Stimulated activated CD4-positive, alpha-beta T cell treated with anti-CD3 and anti-CD28 coated beads, Interleukin-2, amount 100 ng/mL, for 24 hours (primary cell): ENCODE results near the gene ENTPD5.
"Not testable (repeated sequence)": the region's sequence is repeated elsewhere in the genome, so short reads cannot be mapped to it uniquely, and the experiment has no call there.

ENCODE experiments used
- DNase-seq, 2 donors: peaks; one replicate each; pipeline ENCODE4 v3.0.0-alpha.2; 2020

The ENTPD5 gene

GRCh38 chr14:73998726-73999125 lies 20.4 kb downstream of the ENTPD5 start:
- no peak for DNase-seq

GRCh38 chr14:73997944-73998447 lies 21.1 kb downstream of the ENTPD5 start:
- DNase-seq: no peak

- DNase-seq: no peak
Observed at GRCh38 chr14:73997108-73997943, 21.8 kb downstream of the ENTPD5 start.

DNA sequence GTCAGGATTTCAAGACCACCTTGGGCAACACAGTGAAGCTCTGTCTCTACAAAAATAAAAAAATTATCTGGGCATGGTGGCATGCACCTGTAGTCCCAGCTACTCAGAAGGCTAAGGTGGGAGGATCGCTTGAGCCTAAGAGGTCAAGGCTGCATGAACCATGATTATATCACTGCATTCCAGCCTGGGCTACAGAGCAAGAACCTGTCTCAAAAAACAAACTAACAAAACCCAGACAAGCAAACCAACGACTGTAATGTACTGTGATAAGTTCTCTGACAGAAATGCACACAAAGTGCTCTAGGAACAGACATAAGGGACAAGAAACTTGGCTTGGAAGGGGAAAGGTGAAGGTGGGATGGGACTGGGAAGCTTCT lies 22.4 kb downstream of the ENTPD5 start:
- DNase-seq: no peak

DNA sequence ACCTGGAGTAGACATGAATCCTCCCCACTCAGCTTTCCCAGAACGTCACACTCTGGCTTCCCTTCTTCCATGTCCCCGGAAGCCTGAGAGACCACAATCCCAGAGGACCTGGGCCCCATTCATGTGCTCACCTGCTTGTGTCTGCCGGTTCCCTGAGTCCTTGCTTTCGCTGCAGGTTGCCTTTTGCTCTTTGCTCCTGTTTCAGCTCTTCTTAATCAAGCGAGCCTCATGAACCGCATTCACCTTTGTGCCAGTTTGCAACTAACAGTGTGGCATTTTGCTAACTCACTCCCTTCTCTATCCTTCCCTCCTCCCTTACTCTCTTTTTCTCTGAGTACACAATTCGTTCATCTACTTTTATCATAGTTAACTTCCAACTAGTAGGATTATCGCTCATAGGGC lies 23.1 kb downstream of the ENTPD5 start:
- no peak for DNase-seq

GRCh38 chr14:73994926-73995325 lies 24.2 kb downstream of the ENTPD5 start:
- DNase-seq: not testable (repeated sequence)

GRCh38 chr14:73991092-73991491 lies 28.0 kb downstream of the ENTPD5 start:
- DNase-seq: no peak

DNA sequence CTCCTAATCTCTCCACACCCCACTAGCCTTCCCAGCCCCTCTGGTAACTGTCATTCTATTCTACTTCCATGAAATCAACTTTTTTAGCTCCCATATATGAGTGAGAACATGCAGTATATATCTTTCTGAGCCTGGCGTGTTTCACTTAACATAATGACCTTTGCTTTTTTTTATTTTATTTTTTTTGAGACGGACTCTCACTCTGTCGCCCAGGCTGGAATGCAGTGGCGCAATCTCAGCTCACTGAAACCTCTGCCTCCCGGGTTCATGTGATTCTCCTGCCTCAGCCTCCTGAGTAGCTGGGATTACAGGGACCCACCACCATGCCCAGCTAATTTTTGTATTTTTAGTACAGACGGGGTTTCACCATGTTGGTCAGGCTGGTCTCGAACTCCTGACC lies 30.4 kb downstream of the ENTPD5 start:
- DNase-seq: not testable (repeated sequence)

- no peak for DNase-seq
Observed at GRCh38 chr14:73988065-73988464, 31.0 kb downstream of the ENTPD5 start.

GRCh38 chr14:73977896-73978295 lies 41.2 kb downstream of the ENTPD5 start:
- no peak for DNase-seq

- DNase-seq: no peak
Observed at GRCh38 chr14:73976125-73976524, 43.0 kb downstream of the ENTPD5 start.

- DNase-seq: no peak
Observed at GRCh38 chr14:73973497-73973896, 45.6 kb downstream of the ENTPD5 start.

DNA sequence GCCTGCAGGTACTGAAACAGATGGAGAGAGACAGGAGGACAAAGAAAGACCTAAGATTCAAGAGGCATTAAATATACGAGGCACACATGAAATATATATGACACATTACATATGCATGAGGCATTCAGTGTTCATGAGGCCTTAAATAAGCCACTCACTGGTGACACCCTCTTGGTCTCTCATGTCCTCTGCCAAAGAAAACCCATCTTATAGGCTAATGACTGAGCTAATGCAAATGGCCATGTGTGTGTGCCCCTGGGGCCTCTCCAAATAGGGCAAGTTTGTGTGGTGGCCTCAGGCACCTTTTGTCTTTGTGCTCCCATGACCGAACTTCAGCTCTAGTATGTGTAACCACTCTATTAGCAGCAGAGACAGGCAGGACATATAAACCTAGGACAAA lies 50.2 kb downstream of the ENTPD5 start:
- DNase-seq: no peak

- no peak for DNase-seq
Observed at GRCh38 chr14:73965216-73965615, 53.9 kb downstream of the ENTPD5 start.

GRCh38 chr14:73961192-73961591 lies 57.9 kb downstream of the ENTPD5 start:
- no peak for DNase-seq

DNA sequence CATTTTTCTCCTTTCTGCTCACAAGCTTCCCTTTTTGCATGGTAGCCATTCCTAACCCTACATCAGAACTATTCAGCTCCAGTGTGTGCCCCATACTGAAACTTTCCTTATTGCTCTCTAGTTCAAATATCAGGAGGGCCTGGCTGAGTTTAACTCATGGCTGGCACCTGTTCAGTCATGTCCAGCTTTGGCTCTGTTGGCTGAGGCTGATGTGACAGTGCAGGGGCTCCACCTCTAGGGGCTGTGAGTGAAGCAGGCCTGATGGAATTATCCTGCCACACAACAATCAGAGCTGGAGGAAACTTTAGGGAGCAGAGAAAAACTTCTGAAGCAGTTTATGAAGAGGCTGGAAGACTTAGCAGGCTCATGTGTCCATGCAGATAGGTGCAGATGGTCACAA lies 60.5 kb downstream of the ENTPD5 start:
- no peak for DNase-seq

DNA sequence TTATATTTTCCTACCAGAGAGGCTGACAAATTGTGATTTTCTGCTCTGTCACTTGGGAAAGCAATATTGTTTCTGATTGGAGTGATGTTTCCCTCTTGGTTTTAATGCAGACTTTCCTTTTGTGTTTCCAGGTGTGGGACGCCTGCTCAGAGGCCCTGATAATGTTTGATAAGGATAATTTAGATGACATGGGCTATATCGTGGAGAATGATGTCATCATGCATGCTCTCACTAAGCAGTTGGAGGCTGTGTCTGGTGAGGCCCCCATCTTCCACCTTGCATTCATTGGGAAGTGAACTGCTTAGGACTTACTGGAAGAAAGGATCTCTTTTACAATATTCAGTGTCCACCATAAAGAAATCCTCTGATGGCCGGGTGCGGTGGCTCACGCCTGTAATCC lies 63.4 kb downstream of the ENTPD5 start:
- no peak for DNase-seq

- no peak for DNase-seq
Observed at GRCh38 chr14:73953731-73954130, 65.4 kb downstream of the ENTPD5 start.

DNA sequence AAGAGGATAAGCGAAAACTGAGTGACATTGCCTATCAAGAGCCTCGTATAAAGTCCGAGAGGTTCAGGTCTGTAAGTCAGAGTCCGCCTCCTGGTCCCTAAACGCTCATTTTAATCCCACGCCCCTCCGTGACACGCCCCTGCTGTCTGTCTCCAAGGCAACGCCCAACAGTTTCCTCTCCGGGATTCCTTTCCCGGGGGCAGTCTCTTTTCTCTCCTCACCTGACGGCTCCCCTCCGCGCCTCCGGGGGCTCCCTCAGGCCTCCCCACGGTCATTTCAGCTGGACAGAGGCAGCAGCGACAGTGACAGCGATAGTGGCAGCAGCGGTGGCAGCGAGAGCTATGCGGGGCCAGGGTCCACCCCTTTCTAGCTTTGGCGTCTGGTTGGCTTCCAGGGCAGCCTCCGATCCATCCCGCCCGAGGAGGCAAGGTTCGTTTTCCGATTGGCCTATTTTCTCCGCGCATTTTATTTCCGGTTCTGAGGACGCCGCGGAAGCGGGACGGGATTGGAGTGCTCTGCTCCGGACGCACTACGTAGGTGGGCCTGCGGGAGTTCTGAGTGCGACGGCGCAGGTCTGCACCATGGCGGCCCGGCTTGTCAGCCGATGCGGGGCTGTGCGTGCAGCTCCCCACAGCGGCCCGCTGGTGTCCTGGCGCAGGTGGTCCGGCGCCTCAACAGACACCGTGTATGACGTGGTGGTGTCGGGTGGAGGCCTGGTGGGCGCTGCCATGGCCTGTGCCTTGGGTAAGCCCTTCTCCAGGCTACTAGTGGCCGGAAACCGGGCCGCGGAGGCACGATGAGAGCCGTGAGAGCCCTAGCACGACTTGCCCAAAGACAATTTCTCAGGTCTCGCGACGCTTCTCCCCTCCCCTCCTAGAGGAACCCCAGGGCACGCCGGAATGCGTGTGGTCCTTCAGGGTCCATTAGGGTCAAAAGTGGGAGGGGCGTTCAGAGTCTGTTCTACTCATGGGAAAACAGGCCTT lies 69.0 kb downstream of the ENTPD5 start, which contains the start of the genes COQ6 and FAM161B:
COQ6 (plus strand) TSS at position 551 of the 983 bp plus-strand sequence; CDS start at position 582, 31 bp downstream.
FAM161B (minus strand) TSS at position 343 of the 983 bp plus-strand sequence; CDS start at position 275, 68 bp downstream.
- DNase-seq: peak; percentile 91 to 92

- no peak for DNase-seq
Observed at GRCh38 chr14:73945159-73945670, 73.9 kb downstream of the ENTPD5 start.

DNA sequence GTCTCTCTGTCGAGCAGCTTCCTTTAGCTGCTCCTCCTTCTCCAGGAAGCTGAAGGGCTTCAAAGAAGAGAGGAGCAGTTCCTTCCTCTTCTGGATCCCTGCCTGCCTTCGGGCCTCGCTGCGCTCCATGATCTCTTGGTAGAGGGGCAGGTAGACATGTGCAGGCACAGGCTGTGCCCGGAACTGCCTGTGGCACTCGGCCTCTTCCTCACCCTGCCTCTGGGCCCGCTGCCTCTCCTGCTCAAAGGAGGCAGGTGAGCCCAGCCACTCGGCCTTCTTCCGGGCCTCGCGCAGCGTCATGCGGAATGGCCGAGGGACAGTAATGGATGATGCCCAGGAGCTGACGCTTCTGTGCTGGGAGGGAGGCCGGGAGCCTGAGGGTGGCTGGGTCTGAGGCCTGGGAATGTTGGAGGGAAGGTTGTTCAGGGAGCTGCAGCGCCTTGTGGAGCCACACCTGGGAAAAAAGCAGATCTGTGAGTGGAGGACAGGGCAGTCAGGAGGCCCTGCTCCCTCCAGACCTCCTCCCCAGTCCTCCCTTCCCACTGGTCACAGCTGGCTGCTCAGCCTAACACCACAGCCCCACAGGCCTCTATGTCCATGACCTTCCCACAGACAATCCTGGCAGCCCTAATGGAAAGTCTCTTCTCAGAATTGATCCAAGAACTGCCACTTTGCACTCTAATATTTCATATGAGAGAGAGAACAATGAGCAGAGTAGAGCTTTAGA lies 74.5 kb downstream of the ENTPD5 start:
- DNase-seq: no peak

GRCh38 chr14:73943083-73943482 lies 76.0 kb downstream of the ENTPD5 start:
- DNase-seq: no peak
